Brain microvascular endothelial cell (primary cell): ENCODE data around the gene YY1.
"Not testable (repeated sequence)": the region's sequence is repeated elsewhere in the genome, so short reads cannot be mapped to it uniquely, and the experiment has no call there.

Experiments used
- DNase-seq: peaks from one replicate; pipeline ENCODE4 v3.0.0-alpha.2; 2020
- H3K27ac ChIP-seq: fragments of 250-450 bp; sonication (Bioruptor Pico); 2 replicates; pipeline ENCODE4 v1.5.1; 2020; ENCODE audit warnings: mild to moderate bottlenecking, moderate library complexity
- H3K27me3 ChIP-seq: fragments of 250-450 bp; sonication (Bioruptor Pico); replicated peaks from 2 replicates; pipeline ENCODE4 v1.5.1; 2020; ENCODE audit warnings: mild to moderate bottlenecking
- H3K36me3 ChIP-seq: fragments of 250-450 bp; sonication (Bioruptor Pico); replicated peaks from 2 replicates; pipeline ENCODE4 v1.5.1; 2020; ENCODE audit warnings: mild to moderate bottlenecking
- H3K4me3 ChIP-seq: 2 replicates; pipeline ENCODE4 v1.5.1; 2011; ENCODE audit warnings: low read depth, mild to moderate bottlenecking, control low read depth, low read length, moderate library complexity
- in situ Hi-C: cut with HindIII; loops from 2 replicates; pipeline ENCODE4 v1.10.0; 2017; ENCODE audit warnings: low sequenced_read_pairs, low pct_ligation_motif_present
- TF ChIP-seq, protein P1 (sequence below): IDR thresholded peaks from 2 replicates; pipeline ENCODE4 v1.5.1; 2011; ENCODE audit warnings: low read depth, mild to moderate bottlenecking, moderate library complexity, low read length, control low read depth, inconsistent platforms; ENCODE audit errors: missing control alignments

Gene YY1

DNA sequence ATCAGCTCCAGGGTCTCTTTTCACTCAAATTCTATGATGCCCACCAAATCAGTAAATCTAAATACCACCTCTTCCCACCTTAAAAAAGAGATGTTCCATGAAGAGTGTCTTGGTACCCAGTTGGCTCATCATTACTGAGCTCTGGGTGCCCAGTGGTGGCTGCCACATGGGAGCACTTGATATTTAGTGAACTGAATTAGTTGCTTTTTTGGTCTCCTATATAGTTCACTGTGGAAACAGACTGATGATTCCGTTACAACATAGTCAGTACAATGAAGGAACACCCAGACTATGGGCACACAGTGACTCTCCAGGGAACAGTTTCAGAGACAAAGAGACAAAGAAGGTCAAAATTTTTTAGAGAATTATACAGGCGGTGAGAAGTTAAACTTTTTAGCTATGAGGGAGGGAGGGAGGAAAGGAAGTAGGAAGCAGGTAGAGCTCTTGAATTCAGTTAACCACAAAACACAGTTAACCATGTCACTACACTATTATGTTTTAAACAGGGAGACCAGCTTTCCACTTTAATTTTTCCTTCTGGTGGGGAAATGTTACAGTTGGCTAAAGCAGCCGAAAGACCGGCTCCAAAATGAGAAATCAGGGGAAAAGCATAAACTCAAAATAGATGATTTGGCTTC lies 14.6 kb upstream of the YY1 start:
- H3K27me3 ChIP-seq, result no peaks in the 10 kb centered on the region
- no peaks in the 10 kb centered on the region for H3K36me3 ChIP-seq
- H3K4me3 ChIP-seq, result no peak overlapping the region
- in situ Hi-C loops, result no loop called here
- no peak for DNase-seq
- TF ChIP-seq, protein P1, sequence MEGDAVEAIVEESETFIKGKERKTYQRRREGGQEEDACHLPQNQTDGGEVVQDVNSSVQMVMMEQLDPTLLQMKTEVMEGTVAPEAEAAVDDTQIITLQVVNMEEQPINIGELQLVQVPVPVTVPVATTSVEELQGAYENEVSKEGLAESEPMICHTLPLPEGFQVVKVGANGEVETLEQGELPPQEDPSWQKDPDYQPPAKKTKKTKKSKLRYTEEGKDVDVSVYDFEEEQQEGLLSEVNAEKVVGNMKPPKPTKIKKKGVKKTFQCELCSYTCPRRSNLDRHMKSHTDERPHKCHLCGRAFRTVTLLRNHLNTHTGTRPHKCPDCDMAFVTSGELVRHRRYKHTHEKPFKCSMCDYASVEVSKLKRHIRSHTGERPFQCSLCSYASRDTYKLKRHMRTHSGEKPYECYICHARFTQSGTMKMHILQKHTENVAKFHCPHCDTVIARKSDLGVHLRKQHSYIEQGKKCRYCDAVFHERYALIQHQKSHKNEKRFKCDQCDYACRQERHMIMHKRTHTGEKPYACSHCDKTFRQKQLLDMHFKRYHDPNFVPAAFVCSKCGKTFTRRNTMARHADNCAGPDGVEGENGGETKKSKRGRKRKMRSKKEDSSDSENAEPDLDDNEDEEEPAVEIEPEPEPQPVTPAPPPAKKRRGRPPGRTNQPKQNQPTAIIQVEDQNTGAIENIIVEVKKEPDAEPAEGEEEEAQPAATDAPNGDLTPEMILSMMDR, result no peak
- no peak overlapping the region for H3K27ac ChIP-seq

DNA sequence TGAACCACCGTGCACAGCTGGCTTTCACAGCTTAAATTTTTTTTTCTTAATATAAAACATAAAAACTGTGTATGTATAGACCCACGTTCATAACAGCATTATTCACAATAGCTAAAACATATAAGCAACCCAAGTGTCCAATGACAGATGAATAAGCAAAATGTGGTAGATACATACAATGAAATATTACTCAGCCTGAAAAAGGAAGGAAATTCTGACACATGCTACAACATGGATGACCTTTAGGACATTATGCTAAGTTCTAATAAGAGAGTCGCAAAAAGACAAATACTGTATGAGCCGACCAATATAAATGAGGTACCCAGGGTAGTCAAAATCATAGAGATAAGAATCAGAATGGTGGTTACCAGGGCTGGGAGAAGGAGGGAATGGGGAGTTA lies 13.8 kb upstream of the YY1 start:
- Histone ChIP-seq H3K4me3 (no peak overlapping the region), H3K27ac (no peak overlapping the region), H3K27me3 (no peaks in the 10 kb centered on the region), H3K36me3 (no peaks in the 10 kb centered on the region)
- TF ChIP-seq, protein P1, result no peak
- DNase-seq, result no peak
- in situ Hi-C loops, result no loop called here

DNA sequence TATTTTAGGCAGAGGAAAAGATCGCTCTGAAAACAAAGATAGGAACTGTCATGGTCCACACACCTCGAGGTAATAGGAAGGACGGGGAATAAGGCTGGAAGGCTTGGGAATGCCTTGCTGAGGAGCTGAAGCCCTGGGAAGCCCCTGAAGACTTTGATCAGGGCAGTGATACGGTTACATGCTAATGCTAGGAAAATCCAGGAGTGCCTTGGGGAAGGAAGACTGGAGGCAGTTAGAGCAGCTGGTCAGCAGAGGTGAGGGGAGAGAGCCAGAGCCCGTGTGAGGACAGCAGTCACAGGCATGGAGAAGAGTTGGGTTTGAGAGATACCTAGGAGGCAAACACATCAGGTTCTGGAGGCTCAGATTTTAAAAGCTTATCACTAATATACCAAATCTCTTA lies 8.6 kb upstream of the YY1 start:
- Histone ChIP-seq H3K36me3 (no peaks in the 10 kb centered on the region), H3K4me3 (no peak overlapping the region), H3K27me3 (no peaks in the 10 kb centered on the region), H3K27ac (no peak overlapping the region)
- no peak for DNase-seq
- in situ Hi-C loops, result no loop called here
- TF ChIP-seq, protein P1, result no peak

DNA sequence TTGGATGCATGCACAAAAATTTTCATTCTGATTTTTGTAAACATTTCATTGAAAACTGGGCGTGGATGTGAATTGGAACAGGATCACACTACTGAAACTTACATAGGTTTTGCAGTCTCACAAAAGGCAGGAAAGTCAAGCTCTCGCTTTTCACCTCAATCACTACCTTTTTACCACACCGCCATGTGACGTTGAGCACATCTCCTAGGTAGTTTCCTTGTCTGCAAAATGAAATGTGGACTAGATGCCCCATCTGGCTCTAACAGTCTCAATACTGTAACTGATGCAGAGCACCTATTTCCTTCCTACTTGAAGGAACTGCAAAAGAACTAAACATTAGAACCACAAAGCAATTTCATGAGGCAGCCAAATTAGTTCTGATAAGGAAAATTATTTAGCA lies 4.4 kb upstream of the YY1 start:
- TF ChIP-seq, protein P1, result no peak
- Histone ChIP-seq H3K36me3 (no peaks in the 10 kb centered on the region), H3K4me3 (no peak overlapping the region), H3K27ac (no peak overlapping the region), H3K27me3 (no peaks in the 10 kb centered on the region)
- DNase-seq, result no peak
- in situ Hi-C loops, result no loop called here

DNA sequence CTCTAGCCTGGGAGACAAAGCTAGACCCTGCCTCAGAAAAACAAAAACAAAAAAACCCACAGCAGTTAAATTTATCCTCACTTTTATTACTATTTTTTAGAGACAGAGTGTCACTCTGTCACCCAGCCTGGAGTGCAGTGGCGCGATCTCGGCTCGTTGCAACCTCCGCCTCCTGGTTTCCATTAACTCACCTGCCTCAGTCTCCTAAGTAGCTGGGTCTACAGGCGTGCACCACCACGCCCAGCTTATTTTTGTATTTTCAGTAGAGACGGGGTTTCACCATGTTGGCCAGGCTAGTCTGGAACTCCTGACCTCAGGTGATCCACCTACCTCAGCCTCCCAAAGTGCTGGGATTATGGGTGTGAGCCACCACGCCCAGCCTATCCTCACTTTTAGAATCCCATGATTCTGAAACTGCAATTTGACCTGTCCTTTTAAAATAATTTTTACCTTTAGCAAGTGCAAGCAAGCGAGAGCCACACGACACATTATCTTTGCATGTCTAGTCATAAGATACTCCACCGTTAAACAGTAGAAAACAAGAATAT lies 2.6 kb upstream of the YY1 start:
- in situ Hi-C loops, DNase-seq, H3K27ac ChIP-seq, H3K4me3 ChIP-seq, H3K36me3 ChIP-seq, H3K27me3 ChIP-seq: not testable (repeated sequence)

DNA sequence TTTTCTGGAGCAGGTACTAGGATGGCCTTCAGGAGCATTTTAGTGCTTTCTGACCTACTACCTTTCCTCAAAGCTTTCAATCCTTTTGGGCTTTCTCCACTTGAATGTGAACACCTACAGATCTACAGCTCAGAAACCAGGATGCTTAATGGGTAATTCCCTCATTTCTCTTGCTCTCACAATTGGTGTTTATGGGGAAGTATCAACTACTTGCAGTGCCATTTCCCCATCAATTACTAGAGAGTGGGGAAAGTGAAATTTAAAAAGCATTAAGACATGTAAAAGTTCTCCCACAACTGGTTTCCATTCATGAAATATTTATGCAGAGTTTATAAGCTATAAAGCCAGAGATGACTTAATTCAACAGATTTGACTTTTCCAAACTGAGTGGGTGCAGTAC lies 2.1 kb upstream of the YY1 start:
- DNase-seq, result no peak
- H3K27ac ChIP-seq, result no peak overlapping the region
- H3K36me3 ChIP-seq, result no peaks in the 10 kb centered on the region
- in situ Hi-C loops, result no loop called here
- peak overlapping the region; percentile 80 for H3K4me3 ChIP-seq
- H3K27me3 ChIP-seq, result no peaks in the 10 kb centered on the region
- TF ChIP-seq, protein P1, result no peak
